H1 (cell line): ENCODE results near the gene EHD2. TPM values are rescaled to one million over a fixed set of nuclear protein-coding genes. Genes with fewer than 3 reads are reported as not detected.

ENCODE experiments used
- CTCF ChIA-PET: fragments of 300-600 bp; sonication (Branson Sonifier 250); formaldehyde crosslinking; loops from one replicate; lab custom pipeline; 2021; ENCODE audit not compliant: partially characterized antibody; lab: Charles Lee
- POLR2A ChIA-PET: fragments of 300-600 bp; sonication (Branson Sonifier 250); formaldehyde crosslinking; loops from one replicate; lab custom pipeline; 2021; ENCODE audit warnings: inconsistent platforms; ENCODE audit not compliant: partially characterized antibody; lab: Charles Lee
- DNase-seq, 2 experiments: peaks; one replicate each; pipeline versions ENCODE4 v3.0.0 to v3.0.0-alpha.2; 2010 to 2022; ENCODE audit warnings: low spot score in 2 of 2, low read depth in 1 of 2, mixed read lengths in 1 of 2
- FAIRE-seq: peaks from 2 replicates; lab custom pipeline; 2011; peaks lifted over from hg19 to GRCh38; lab: Jason Lieb, UNC
- H2AFZ ChIP-seq: 2 replicates; pipeline ENCODE4 v1.8.1; 2012; ENCODE audit warnings: low read length, inconsistent platforms
- H2AK5ac ChIP-seq: 2 replicates; pipeline ENCODE4 v1.6.1; 2013; ENCODE audit warnings: low read depth, low read length
- H2BK120ac ChIP-seq: replicated peaks from 2 replicates; pipeline ENCODE3; 2013; ENCODE audit warnings: low read depth, low read length, inconsistent platforms
- H2BK12ac ChIP-seq: 2 replicates; pipeline ENCODE4 v1.6.1; 2013; ENCODE audit warnings: low read depth, low read length
- H2BK15ac ChIP-seq: 2 replicates; pipeline ENCODE4 v1.6.1; 2013; ENCODE audit warnings: low read length
- H2BK20ac ChIP-seq: 2 replicates; pipeline ENCODE4 v1.6.1; 2013; ENCODE audit warnings: low read length
- H2BK5ac ChIP-seq: 2 replicates; pipeline ENCODE4 v1.6.1; 2013; ENCODE audit warnings: low read depth, low read length
- H3K14ac ChIP-seq: 2 replicates; pipeline ENCODE4 v1.6.1; 2013; ENCODE audit warnings: inconsistent platforms; ENCODE audit not compliant: insufficient read length
- H3K18ac ChIP-seq: 2 replicates; pipeline ENCODE4 v1.6.1; 2013; ENCODE audit warnings: low read length; ENCODE audit errors: extremely low read depth
- H3K23ac ChIP-seq: 2 replicates; pipeline ENCODE4 v1.6.1; 2013; ENCODE audit warnings: inconsistent platforms; ENCODE audit not compliant: insufficient read length
- H3K23me2 ChIP-seq: 2 replicates; pipeline ENCODE4 v1.6.1; 2013; ENCODE audit warnings: low read depth, low read length
- H3K27ac ChIP-seq: 2 replicates; pipeline ENCODE4 v1.6.1; 2011; ENCODE audit warnings: low read depth, low read length, inconsistent platforms
- H3K27me3 ChIP-seq, 4 experiments: replicated peaks in 1 of 4; 1 replicate in 1 of 4; 2 replicates in 3 of 4; pipeline versions ENCODE4 v1.6.1 to v1.8.1; 2011 to 2013; ENCODE audit warnings: low read length in 3 of 4, mild to moderate bottlenecking in 3 of 4, inconsistent platforms in 2 of 4, mixed read lengths in 2 of 4, moderate library complexity in 1 of 4; ENCODE audit not compliant: control insufficient read depth in 3 of 4, insufficient read depth in 3 of 4; ENCODE audit errors: extremely low read depth in 1 of 4
- H3K36me3 ChIP-seq, 4 experiments: 2 replicates each; pipeline versions ENCODE4 v1.6.1 to v1.8.1; 2011 to 2013; ENCODE audit warnings: mild to moderate bottlenecking in 4 of 4, low read length in 3 of 4, moderate library complexity in 2 of 4, control low read depth in 1 of 4, inconsistent platforms in 1 of 4; ENCODE audit not compliant: insufficient read depth in 4 of 4, control insufficient read depth in 2 of 4
- H3K4ac ChIP-seq: replicated peaks from 2 replicates; pipeline ENCODE3; 2013; ENCODE audit warnings: low read length, low read depth, mixed read lengths, inconsistent platforms; ENCODE audit not compliant: insufficient read length
- H3K4me1 ChIP-seq, 4 experiments: replicated peaks in 1 of 4; 1 replicate in 1 of 4; 2 replicates in 3 of 4; pipeline versions ENCODE4 v1.6.1 to v1.8.1; 2011 to 2013; ENCODE audit warnings: low read length in 3 of 4, inconsistent platforms in 2 of 4, mixed read lengths in 1 of 4; ENCODE audit not compliant: insufficient read depth in 4 of 4, control insufficient read depth in 3 of 4
- H3K4me2 ChIP-seq, 2 experiments: 2 replicates each; pipeline versions ENCODE4 v1.6.1 to v1.8.1; 2011 to 2013; ENCODE audit warnings: low read depth in 2 of 2, low read length in 2 of 2, control low read depth in 1 of 2, inconsistent platforms in 1 of 2, mild to moderate bottlenecking in 1 of 2; ENCODE audit not compliant: insufficient read depth in 1 of 2
- H3K4me3 ChIP-seq, 4 experiments: fragments of 200-600, 300-600 bp in 1 of 4; sonication (generic), shearing (Covaris generic), sonication (Bioruptor Twin) in 1 of 4; 2 replicates each; pipeline versions ENCODE4 v1.5.1 to v1.8.1; 2011 to 2016; ENCODE audit warnings: low read length in 4 of 4, low read depth in 3 of 4, control low read depth in 2 of 4, inconsistent platforms in 2 of 4, mild to moderate bottlenecking in 2 of 4, mixed read lengths in 1 of 4, moderate library complexity in 1 of 4; ENCODE audit not compliant: insufficient read depth in 2 of 4; ENCODE audit errors: extremely low read depth in 1 of 4
- H3K56ac ChIP-seq: replicated peaks from 2 replicates; pipeline ENCODE3; 2013; ENCODE audit warnings: low read depth, mild to moderate bottlenecking, mixed read lengths, low read length, inconsistent platforms; ENCODE audit not compliant: insufficient read length
- H3K79me1 ChIP-seq: 2 replicates; pipeline ENCODE4 v1.6.1; 2013; ENCODE audit warnings: low read depth, low read length, control low read depth
- H3K79me2 ChIP-seq, 2 experiments: 2 replicates each; pipeline versions ENCODE4 v1.6.1 to v1.8.1; 2012 to 2013; ENCODE audit warnings: low read length in 2 of 2, mild to moderate bottlenecking in 2 of 2, inconsistent platforms in 1 of 2; ENCODE audit not compliant: insufficient read depth in 2 of 2, control insufficient read depth in 1 of 2
- H3K9ac ChIP-seq, 4 experiments: replicated peaks in 1 of 4; 1 replicate in 1 of 4; 2 replicates in 3 of 4; pipeline versions ENCODE4 v1.6.1 to v1.8.1; 2011 to 2013; ENCODE audit warnings: low read depth in 3 of 4, low read length in 3 of 4, control low read depth in 2 of 4, mild to moderate bottlenecking in 2 of 4, moderate library complexity in 2 of 4, inconsistent platforms in 1 of 4; ENCODE audit errors: extremely low read depth in 1 of 4
- H3K9me3 ChIP-seq, 2 experiments: 2 replicates each; pipeline versions ENCODE4 v1.6.1 to v1.8.1; 2012 to 2013; ENCODE audit warnings: mild to moderate bottlenecking in 2 of 2, moderate library complexity in 2 of 2, control low read depth in 1 of 2, inconsistent platforms in 1 of 2, low read depth in 1 of 2, low read length in 1 of 2, mixed read lengths in 1 of 2; ENCODE audit not compliant: insufficient read depth in 2 of 2
- H4K20me1 ChIP-seq, 2 experiments: replicated peaks in 1 of 2; 2 replicates each; pipeline versions ENCODE3 to v1.8.1; 2011 to 2013; ENCODE audit warnings: inconsistent platforms in 2 of 2, low read length in 2 of 2, mild to moderate bottlenecking in 1 of 2; ENCODE audit not compliant: insufficient read depth in 2 of 2, control insufficient read depth in 1 of 2
- H4K5ac ChIP-seq: 2 replicates; pipeline ENCODE4 v1.6.1; 2013; ENCODE audit warnings: low read length, low read depth, mixed read lengths, inconsistent platforms; ENCODE audit not compliant: insufficient read length
- H4K8ac ChIP-seq: 2 replicates; pipeline ENCODE4 v1.8.0; 2013; ENCODE audit warnings: mild to moderate bottlenecking, moderate library complexity, low read length, inconsistent platforms; ENCODE audit not compliant: insufficient read depth; ENCODE audit errors: extremely low read depth
- H4K91ac ChIP-seq: replicated peaks from 2 replicates; pipeline ENCODE3; 2013; ENCODE audit warnings: low read length, mixed read lengths, inconsistent platforms; ENCODE audit not compliant: insufficient read length
- CHD1 ChIP-seq: IDR thresholded peaks from 2 replicates; pipeline ENCODE4 v1.6.1; 2012; ENCODE audit warnings: low read depth, low read length, improper control_type of control experiment
- EP300 ChIP-seq, 2 experiments: IDR thresholded peaks; 1 replicate in 1 of 2; 2 replicates in 1 of 2; pipeline ENCODE4 v1.6.1; 2011 to 2012; ENCODE audit warnings: low read depth in 2 of 2, low read length in 2 of 2, mild to moderate bottlenecking in 2 of 2, borderline replicate concordance in 1 of 2, inconsistent platforms in 1 of 2, moderate library complexity in 1 of 2
- HDAC2 ChIP-seq, 2 experiments: fragments of 300-600 bp in 1 of 2; sonication (generic) in 1 of 2; IDR thresholded peaks; 2 replicates each; pipeline ENCODE4 v1.6.1; 2011 to 2012; ENCODE audit warnings: low read depth in 2 of 2, low read length in 2 of 2, mild to moderate bottlenecking in 2 of 2, moderate library complexity in 2 of 2, borderline replicate concordance in 1 of 2, inconsistent platforms in 1 of 2
- KDM5A ChIP-seq: fragments of 200-600 bp; IDR thresholded peaks from 2 replicates; pipeline ENCODE4 v1.7.1; 2012; ENCODE audit warnings: mild to moderate bottlenecking, low read length, inconsistent platforms, mixed read lengths
- POLR2A ChIP-seq, 2 experiments: IDR thresholded peaks; 1 replicate in 1 of 2; 2 replicates in 1 of 2; pipeline ENCODE4 v1.6.1; 2011; ENCODE audit warnings: low read depth in 2 of 2, low read length in 2 of 2, mild to moderate bottlenecking in 2 of 2; ENCODE audit errors: control extremely low read depth in 1 of 2
- POLR2AphosphoS5 ChIP-seq: IDR thresholded peaks from 2 replicates; pipeline ENCODE4 v1.6.1; 2011; ENCODE audit warnings: low read depth, low read length
- RNF2 ChIP-seq: fragments of 200-900, 300-1000 bp; sonication (generic); IDR thresholded peaks from 2 replicates; pipeline ENCODE4 v1.7.1; 2016; ENCODE audit warnings: borderline replicate concordance, low read depth, mild to moderate bottlenecking, antibody characterized with exemption, low read length; ENCODE audit not compliant: poor library complexity, severe bottlenecking; ENCODE audit errors: missing control alignments
- SRF ChIP-seq: IDR thresholded peaks from 2 replicates; pipeline ENCODE4 v1.6.1; 2011; ENCODE audit warnings: mild to moderate bottlenecking, low read depth, low read length, moderate library complexity
- TAF7 ChIP-seq: optimal IDR thresholded peaks from 2 replicates; pipeline ENCODE3; 2011; ENCODE audit warnings: low read depth, mild to moderate bottlenecking, inconsistent platforms, low read length, moderate library complexity, borderline replicate concordance
- ZNF274 ChIP-seq: IDR thresholded peaks from 2 replicates; pipeline ENCODE4 v1.7.0; 2012; ENCODE audit warnings: low read length, borderline replicate concordance; ENCODE audit errors: extremely low read depth
- WGBS, 2 experiments: shearing (Covaris generic) in 1 of 2; methylation state at CpG; one replicate each; pipeline versions ENCODE4 v1.1.6 to v1.1.7; 2013 to 2015; ENCODE audit warnings: low lambda C conversion rate in 2 of 2, mixed read lengths in 2 of 2, inconsistent platforms in 1 of 2, low coverage in 1 of 2, missing lambda C conversion rate in 1 of 2; ENCODE audit not compliant: insufficient replicate concordance in 2 of 2, insufficient coverage in 1 of 2, insufficient read length in 1 of 2; ENCODE audit errors: extremely low coverage in 1 of 2, missing lambda C conversion rate in 1 of 2; 5-methylcytosine and 5-hydroxymethylcytosine counted together
- polyA plus RNA-seq, 7 experiments: library from polyadenylated mRNA; depleted of rRNA in 3 of 7; stranded (reverse) in 5 of 7; unstranded in 2 of 7; fragments of >200 nt in 5 of 7; fragments of 200-250 nt in 2 of 7; gene quantifications; 1 replicate in 5 of 7; 2 replicates in 1 of 7; 4 replicates in 1 of 7; pipeline versions ENCODE4 v1.2.1 to v1.2.3, GENCODE V29; 2011 to 2013; ENCODE audit warnings: missing spikeins in 2 of 7, mixed read lengths in 2 of 7
- total RNA-seq: library from RNA; stranded (reverse); fragmentation: NEBNext Ultra II Directional; extraction: Animal tissue kit (Norgen Biotek cat#: 25700); gene quantifications from 2 replicates; pipeline ENCODE4 v1.2.1, GENCODE V29; 2021
- TF ChIP-seq, protein P1 (sequence below): IDR thresholded peaks from 2 replicates; pipeline ENCODE4 v1.6.1; 2011; ENCODE audit warnings: low read depth, mild to moderate bottlenecking, low read length; ENCODE audit not compliant: insufficient read depth

EHD2 gene
- total and polyA plus RNA-seq, 2 of the 8 experiments (the other 6 are each of a cell fraction or from before 2014, with no cell fraction given), result 4.5 to 14.3 TPM

DNA sequence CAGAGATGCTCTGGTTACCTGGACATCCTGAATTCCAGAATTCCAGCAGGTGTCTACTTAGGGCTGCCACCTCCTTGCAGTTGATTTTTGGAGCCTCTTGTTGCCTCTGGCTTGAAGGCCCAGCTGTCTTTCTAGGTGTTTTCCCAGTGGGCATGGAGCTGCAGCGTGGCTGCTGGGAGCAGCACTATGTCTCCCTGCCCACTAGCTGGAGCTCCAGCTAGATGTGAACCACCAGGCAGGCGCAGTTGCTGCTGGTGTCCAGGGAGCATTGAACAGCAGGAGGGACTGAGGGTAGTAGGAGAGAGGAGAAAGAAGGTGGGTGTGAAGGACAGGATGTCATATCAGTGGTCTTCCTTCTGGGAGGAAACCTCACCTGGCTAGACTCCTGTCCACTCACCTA lies 55.4 kb downstream of the EHD2 start:
- Histone ChIP-seq H3K4ac (no peak overlapping the region), H3K23ac (no peak overlapping the region), H4K20me1 (no peaks in the 10 kb centered on the region), H3K36me3 (no peaks in the 10 kb centered on the region), H2BK5ac (no peak overlapping the region), H3K18ac (no peak overlapping the region), H2BK20ac (no peak overlapping the region), H3K56ac (no peak overlapping the region), H2BK15ac (0 out of 2 replicates have a peak overlapping the region, but pooled peaks have one; percentile 72), H2BK12ac (peak overlapping the region; percentile 55; the same call in 1 of the 2 replicates), H3K9ac (no peak overlapping the region), H3K4me1 (peaks cover 0 to 6% (median 3%) of the 10 kb centered on the region in 4 experiments; a peak in 5 of 7 replicates), H4K8ac (no peak overlapping the region; the same call in 1 of the 2 replicates), H3K4me3 (no peak overlapping the region), H3K4me2 (no peak overlapping the region), H3K23me2 (peaks cover 9% of the 10 kb centered on the region; the same call in 1 of the 2 replicates), H3K27me3 (no peaks in the 10 kb centered on the region), H2AFZ (no peak overlapping the region), H4K5ac (no peak overlapping the region), H2AK5ac (peak overlapping the region; percentile 66; the same call in 1 of the 2 replicates), H2BK120ac (no peak overlapping the region), H4K91ac (no peak overlapping the region), H3K14ac (no peak overlapping the region), H3K27ac (no peak overlapping the region), H3K79me1 (no peaks in the 10 kb centered on the region), H3K9me3 (no peaks in the 10 kb centered on the region), H3K79me2 (no peaks in the 10 kb centered on the region)
- TF ChIP-seq SRF (no peak), POLR2AphosphoS5 (no peak), CHD1 (no peak), TAF7 (no peak), POLR2A (IDR thresholded peaks at IDR 0.05; ENCODE audit: control extremely low read depth in 1 of 2, low read depth in 2 of 2, low read length in 2 of 2) (no peak), EP300 (IDR thresholded peaks at IDR 0.05; ENCODE audit: borderline replicate concordance in 1 of 2, low read depth in 2 of 2, low read length in 2 of 2) (no peak), ZNF274 (no peak), RNF2 (no peak), KDM5A (no peak), HDAC2 (IDR thresholded peaks at IDR 0.05; ENCODE audit: borderline replicate concordance in 1 of 2, low read depth in 2 of 2, low read length in 2 of 2) (no peak)
- TF ChIP-seq, protein P1, sequence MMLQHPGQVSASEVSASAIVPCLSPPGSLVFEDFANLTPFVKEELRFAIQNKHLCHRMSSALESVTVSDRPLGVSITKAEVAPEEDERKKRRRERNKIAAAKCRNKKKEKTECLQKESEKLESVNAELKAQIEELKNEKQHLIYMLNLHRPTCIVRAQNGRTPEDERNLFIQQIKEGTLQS, result no peak
- ChIA-PET POLR2A (interaction anchor here (0.6 to 7.2 kb wide), 7 partner anchors 8 to 26 kb away, joined by 3 to 46 read pairs (median 7); partner anchors contain the start of gene SELENOW), CTCF (interaction anchor here (5.4 to 6.3 kb wide), 2 partner anchors 20 to 55 kb away, joined by 31 to 150 read pairs; partner anchors contain the start of gene EHD2)
- DNase-seq, result no peak
- WGBS, 2 experiments, result 75% methylated on average over 2 of the region's 2 CpGs; no CpG with 5 or more reads in 1 of the 2 experiments
- FAIRE-seq, result no peak
